Measurements from ENCODE around the gene FAM78A.

The FAM78A gene

GRCh38 chr9:131297903-131298302 lies 21.6 kb upstream of the FAM78A start:
- no peak overlapping the region for H3K9ac ChIP-seq (ENCODE audit: low read length)
- no peaks in the 10 kb centered on the region for H3K79me2 ChIP-seq (ENCODE audit: insufficient read depth, low read length)
- no peaks in the 10 kb centered on the region for H3K36me3 ChIP-seq (ENCODE audit: low read length)
- H4K20me1 ChIP-seq (ENCODE audit: low read depth, low read length) = no peaks in the 10 kb centered on the region
- no peak for TF ChIP-seq CTCF (IDR thresholded peaks at IDR 0.05; ENCODE audit: insufficient read depth, low read length, poor library complexity, severe bottlenecking)
- no peak for TF ChIP-seq EZH2phosphoT487 (conservative IDR thresholded peaks at IDR 0.05; ENCODE audit: low read length)
- no peaks in the 10 kb centered on the region for H3K9me3 ChIP-seq (ENCODE audit: insufficient read depth, low read length)
- no peaks in the 10 kb centered on the region for H3K27me3 ChIP-seq (ENCODE audit: low read length)
- H3K27ac ChIP-seq (ENCODE audit: low read depth, low read length) = no peak overlapping the region
- H2AFZ ChIP-seq (ENCODE audit: low read depth, low read length, severe bottlenecking) = no peak overlapping the region
- no peak overlapping the region for H3K4me3 ChIP-seq (ENCODE audit: insufficient read depth, low read length, poor library complexity, severe bottlenecking)
- no peaks in the 10 kb centered on the region for H3F3A ChIP-seq (ENCODE audit: insufficient read depth)
- H3K9me2 ChIP-seq (replicated peaks; ENCODE audit: insufficient read depth, low read length) = no peaks in the 10 kb centered on the region
- no peak overlapping the region for H3K4me2 ChIP-seq (ENCODE audit: low read depth, low read length, poor library complexity, severe bottlenecking)

GRCh38 chr9:131296906-131297500 lies 20.7 kb upstream of the FAM78A start:
- no peak overlapping the region for H3K4me2 ChIP-seq (ENCODE audit: low read depth, low read length, poor library complexity, severe bottlenecking)
- no peak overlapping the region for H3K27ac ChIP-seq (ENCODE audit: low read depth, low read length)
- no peaks in the 10 kb centered on the region for H3K36me3 ChIP-seq (ENCODE audit: low read length)
- no peak overlapping the region for H3K4me3 ChIP-seq (ENCODE audit: insufficient read depth, low read length, poor library complexity, severe bottlenecking)
- H3F3A ChIP-seq (ENCODE audit: insufficient read depth) = no peaks in the 10 kb centered on the region
- no peaks in the 10 kb centered on the region for H4K20me1 ChIP-seq (ENCODE audit: low read depth, low read length)
- H2AFZ ChIP-seq (ENCODE audit: low read depth, low read length, severe bottlenecking) = no peak overlapping the region
- H3K9me2 ChIP-seq (replicated peaks; ENCODE audit: insufficient read depth, low read length) = no peaks in the 10 kb centered on the region
- H3K27me3 ChIP-seq (ENCODE audit: low read length) = no peaks in the 10 kb centered on the region
- TF ChIP-seq EZH2phosphoT487 (conservative IDR thresholded peaks at IDR 0.05; ENCODE audit: low read length) = no peak
- TF ChIP-seq CTCF (IDR thresholded peaks at IDR 0.05; ENCODE audit: insufficient read depth, low read length, poor library complexity, severe bottlenecking) = no peak
- no peak overlapping the region for H3K9ac ChIP-seq (ENCODE audit: low read length)
- no peaks in the 10 kb centered on the region for H3K9me3 ChIP-seq (ENCODE audit: insufficient read depth, low read length)
- no peaks in the 10 kb centered on the region for H3K79me2 ChIP-seq (ENCODE audit: insufficient read depth, low read length)

- no peaks in the 10 kb centered on the region for H3K9me2 ChIP-seq (replicated peaks; ENCODE audit: insufficient read depth, low read length)
- TF ChIP-seq EZH2phosphoT487 (conservative IDR thresholded peaks at IDR 0.05; ENCODE audit: low read length) = no peak
- TF ChIP-seq CTCF (IDR thresholded peaks at IDR 0.05; ENCODE audit: insufficient read depth, low read length, poor library complexity, severe bottlenecking) = no peak
- no peaks in the 10 kb centered on the region for H3K9me3 ChIP-seq (ENCODE audit: insufficient read depth, low read length)
- no peaks in the 10 kb centered on the region for H3F3A ChIP-seq (ENCODE audit: insufficient read depth)
- H4K20me1 ChIP-seq (ENCODE audit: low read depth, low read length) = no peaks in the 10 kb centered on the region
- no peaks in the 10 kb centered on the region for H3K36me3 ChIP-seq (ENCODE audit: low read length)
- no peaks in the 10 kb centered on the region for H3K27me3 ChIP-seq (ENCODE audit: low read length)
- H3K4me2 ChIP-seq (ENCODE audit: low read depth, low read length, poor library complexity, severe bottlenecking) = no peak overlapping the region
- H2AFZ ChIP-seq (ENCODE audit: low read depth, low read length, severe bottlenecking) = no peak overlapping the region
- H3K79me2 ChIP-seq (ENCODE audit: insufficient read depth, low read length) = no peaks in the 10 kb centered on the region
- H3K9ac ChIP-seq (ENCODE audit: low read length) = no peak overlapping the region
- no peak overlapping the region for H3K27ac ChIP-seq (ENCODE audit: low read depth, low read length)
- no peak overlapping the region for H3K4me3 ChIP-seq (ENCODE audit: insufficient read depth, low read length, poor library complexity, severe bottlenecking)
Measured at GRCh38 chr9:131296460-131296859, 20.1 kb upstream of the FAM78A start.
